HG03159 (cell line): ENCODE data around the gene PRKCE.
"Not testable (repeated sequence)": the region's sequence is repeated elsewhere in the genome, so short reads cannot be mapped to it uniquely, and the experiment has no call there.

Experiments used
- ATAC-seq: cut with Tn5 transposase; IDR thresholded peaks from one replicate; pipeline ENCODE4 v1.9.1; 2021; ENCODE audit warnings: mild to moderate bottlenecking, moderate library complexity; ENCODE audit not compliant: unreplicated experiment

Gene PRKCE

GRCh38 chr2:45695480-45696007, 44.1 kb downstream of the PRKCE start:
- ATAC-seq: peak; percentile 50

GRCh38 chr2:45696708-45697107, 45.2 kb downstream of the PRKCE start:
- ATAC-seq: no peak

DNA sequence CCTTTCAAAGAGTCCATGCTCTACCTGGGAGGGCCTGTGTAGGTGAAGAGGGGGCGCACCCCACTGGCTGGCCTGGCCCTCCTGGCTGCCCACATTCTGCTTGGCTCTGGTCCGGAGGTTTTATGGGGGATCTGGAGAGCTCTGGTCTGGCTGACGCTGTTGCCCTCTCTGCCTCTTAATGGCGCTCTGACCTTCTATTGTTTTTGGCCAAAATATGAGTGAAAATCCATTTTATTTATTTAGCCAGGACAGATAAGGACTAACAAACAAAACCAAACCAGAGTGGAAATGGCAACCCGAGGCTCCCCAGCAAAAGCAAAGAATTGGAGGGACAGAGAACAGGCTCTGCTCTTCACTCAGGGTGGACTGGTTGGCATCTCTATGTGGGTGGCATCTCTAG, 45.7 kb downstream of the PRKCE start:
- ATAC-seq: no peak

DNA sequence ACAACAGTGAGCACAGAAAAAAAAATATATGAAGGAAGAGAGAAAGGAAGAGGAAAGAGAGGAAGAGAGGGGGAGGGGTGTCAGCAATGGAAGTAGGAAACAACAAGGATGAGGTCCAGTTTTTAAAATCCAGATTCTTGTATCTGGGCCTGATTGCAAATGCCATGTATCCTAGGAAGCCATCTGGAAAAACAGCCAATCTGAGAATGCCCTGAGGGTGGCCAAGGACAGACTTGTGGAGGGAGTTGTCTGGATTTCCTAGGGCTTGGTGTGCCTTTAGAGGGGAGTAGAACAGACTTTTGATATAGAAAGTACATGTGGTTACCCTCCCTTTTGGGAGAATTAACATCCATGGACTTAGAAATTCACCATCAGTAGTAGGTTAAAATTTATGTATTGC, 47.1 kb downstream of the PRKCE start:
- no peak for ATAC-seq

DNA sequence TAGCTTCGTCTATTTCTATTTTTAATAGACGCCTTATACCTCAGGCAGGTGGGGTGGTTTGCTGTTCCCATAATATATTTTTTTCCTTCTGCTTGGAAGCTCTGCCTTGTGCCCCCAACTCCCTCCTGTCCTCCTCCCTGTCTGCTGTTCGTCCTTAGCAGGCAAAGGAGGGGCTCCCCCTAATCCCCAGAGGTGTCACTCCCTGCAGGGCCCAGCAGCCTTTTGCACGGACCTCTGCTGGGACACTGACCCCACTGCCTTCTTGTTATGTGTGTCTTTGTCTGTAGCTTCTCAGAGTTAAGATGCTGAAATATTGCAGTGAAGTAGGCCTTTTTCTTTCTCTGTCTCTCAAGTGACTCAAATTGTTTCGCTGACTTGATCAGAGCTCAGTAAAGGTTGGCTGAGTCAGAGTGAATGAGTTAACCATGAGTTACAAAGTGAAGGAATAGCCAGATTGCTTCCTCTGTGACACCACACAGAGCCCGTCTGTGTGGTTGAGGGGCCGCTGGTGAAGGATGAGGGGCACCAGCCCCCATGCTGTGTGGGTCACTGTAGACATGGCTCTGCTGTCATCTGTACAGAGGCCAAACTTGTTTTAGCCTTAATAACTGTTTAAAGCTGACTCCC, 47.7 kb downstream of the PRKCE start:
- peak; percentile 61 for ATAC-seq

GRCh38 chr2:45700407-45701013, 49.0 kb downstream of the PRKCE start:
- ATAC-seq: no peak

DNA sequence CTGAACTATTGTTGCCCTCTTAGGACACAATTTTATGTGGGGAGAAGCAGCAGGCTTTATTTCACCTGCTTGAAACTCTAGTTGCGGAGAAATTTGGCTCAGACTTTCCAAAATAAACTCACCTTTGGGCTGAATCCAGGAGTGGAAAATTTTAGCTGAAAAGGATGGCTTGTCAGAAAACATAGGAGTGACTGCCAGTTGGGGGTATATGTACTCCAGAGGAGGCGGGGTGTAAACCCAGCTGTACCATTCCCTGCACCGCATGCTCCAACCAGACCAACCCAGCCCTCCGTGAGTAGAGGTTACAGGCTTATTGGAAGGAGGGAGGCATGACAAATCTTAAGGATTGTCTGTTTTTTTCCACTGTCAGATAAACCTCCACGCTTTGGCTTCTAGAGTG, 53.8 kb downstream of the PRKCE start:
- ATAC-seq: no peak

GRCh38 chr2:45706033-45706432, 54.6 kb downstream of the PRKCE start:
- ATAC-seq: no peak

DNA sequence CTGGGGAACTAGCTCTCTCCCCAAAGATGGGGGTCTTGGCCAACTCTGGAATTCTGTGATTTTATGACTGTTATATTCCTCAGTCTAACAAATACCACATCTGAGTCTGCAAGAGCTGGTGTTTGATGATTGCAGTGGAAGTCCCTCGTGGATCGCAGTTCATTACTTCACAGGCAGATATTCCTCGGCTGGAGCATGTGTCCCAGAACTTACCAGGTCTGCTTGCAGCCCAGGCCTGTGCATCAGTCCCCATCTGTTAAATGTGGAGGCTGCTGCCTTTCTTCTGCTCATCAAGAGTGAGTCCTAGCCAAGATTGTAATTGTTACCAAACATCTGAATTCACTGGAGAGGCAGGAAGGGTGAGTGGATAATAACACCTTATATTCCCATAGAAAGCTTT, 55.5 kb downstream of the PRKCE start:
- ATAC-seq: no peak

- no peak for ATAC-seq
Measured at GRCh38 chr2:45707661-45708060, 56.2 kb downstream of the PRKCE start.

GRCh38 chr2:45708501-45708900, 57.0 kb downstream of the PRKCE start:
- no peak for ATAC-seq

- no peak for ATAC-seq
Measured at GRCh38 chr2:45709137-45709536, 57.7 kb downstream of the PRKCE start.

GRCh38 chr2:45710468-45710867, 59.0 kb downstream of the PRKCE start:
- ATAC-seq: no peak

DNA sequence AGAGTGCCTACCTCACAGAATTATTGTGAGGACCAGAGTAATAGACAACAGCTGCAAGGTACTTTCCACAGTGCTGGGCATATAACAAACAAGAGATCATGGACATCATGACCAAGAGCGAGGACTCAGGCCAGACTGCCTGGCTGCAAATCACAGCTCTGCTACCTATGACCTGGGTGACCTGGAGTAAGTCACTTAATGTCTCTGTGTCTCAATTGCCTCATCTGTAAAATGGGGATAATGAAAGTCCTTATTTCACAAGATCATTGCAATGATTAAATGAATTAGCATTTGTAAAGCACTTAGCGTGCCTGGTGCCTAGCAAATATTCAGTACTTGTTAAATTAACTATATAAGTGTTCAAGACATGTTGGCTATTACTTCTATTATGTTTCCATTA, 59.7 kb downstream of the PRKCE start:
- ATAC-seq: no peak

DNA sequence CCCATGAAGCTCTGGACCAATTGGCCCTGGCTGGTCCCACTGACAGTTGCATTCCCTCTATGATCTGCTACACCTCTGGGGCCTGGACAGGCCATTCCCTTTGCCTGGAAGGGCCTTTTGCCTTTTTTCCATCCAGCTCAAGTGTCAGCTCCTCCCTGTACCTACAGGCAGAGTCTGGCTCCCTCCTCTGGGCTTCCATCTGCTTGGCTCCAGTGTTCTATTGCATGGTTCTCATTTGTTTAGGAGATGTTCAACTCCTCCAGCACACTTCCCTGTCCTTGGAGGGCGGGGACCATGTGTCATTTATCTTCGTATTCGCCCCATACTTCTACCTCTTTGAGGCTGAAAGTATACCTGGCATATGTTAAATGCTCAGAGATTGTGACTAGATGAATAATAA, 61.1 kb downstream of the PRKCE start:
- ATAC-seq: no peak

DNA sequence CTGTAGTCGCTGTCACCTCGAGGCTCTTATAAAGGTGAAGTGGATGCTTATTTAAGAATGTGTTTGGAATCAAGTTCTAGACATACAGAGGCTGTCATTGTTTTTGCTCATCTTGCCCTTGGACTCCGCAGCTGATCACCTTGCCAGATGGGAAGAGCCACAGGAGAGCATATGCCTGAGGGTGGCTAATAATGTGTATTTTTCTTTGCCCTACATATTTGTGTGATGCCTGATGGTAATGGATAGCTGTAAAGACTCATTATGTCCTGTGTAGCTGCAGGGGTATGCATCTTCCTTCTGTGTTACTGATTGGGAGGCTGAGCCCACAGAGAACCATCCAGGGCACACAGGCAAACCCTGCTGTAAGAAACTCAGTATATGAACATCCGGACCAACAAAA, 61.7 kb downstream of the PRKCE start:
- no peak for ATAC-seq

DNA sequence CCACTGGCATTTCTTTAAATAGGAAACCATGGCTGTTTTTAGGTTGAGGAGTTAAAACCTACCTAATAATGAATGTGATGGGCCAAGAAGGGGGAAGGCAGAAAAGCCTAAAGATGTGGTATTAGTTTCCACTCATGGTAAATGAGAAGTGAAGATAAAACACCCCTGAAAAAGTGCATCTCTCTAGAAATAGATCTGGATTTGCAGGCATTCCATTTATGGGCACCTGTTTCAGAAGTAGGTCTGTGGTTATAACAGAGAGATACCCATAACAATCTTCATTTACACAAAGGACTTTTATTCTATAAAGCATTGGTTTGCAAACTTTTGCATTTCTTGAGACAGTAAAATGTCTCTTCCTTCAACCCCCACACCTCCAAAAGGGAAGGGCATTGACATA, 62.1 kb downstream of the PRKCE start:
- no peak for ATAC-seq

GRCh38 chr2:45714679-45715078, 63.2 kb downstream of the PRKCE start:
- no peak for ATAC-seq

DNA sequence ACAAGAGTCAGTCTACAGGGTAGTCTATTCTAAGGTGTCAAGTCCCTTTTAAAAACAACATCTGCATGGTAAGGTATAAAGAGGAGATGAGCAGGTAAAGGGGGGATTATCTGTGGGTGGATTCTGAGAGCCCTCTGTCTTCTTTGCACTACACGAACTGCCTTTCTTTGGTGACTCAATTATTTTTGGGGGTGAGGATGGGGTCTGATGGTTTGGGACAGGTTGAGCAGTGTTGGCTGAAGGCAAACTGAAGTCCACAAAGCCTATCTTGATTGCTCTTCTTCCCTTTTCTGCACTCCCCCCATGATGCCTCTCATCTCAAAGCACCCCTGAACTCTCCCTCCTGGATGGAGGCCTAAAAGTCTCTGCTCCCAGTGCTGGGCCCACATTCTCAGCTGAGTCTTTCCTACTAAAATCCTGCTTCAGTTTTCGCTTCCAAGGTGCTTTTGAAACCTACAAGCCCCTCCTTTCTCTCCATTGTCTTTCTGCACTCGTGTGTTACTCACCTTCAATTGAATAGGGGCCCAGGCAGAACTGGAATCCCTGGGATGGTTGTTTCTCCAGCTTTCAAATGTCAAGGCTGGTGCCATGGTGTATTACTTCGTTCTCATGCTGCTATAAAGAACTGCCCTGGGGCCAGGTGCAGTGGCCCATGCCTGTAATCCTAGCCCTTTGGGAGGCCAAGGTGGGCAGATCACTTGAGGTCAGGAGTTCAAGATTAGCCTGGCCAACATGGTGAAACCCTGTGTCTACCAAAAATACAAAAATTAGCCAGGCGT, 64.3 kb downstream of the PRKCE start:
- no peak for ATAC-seq

- ATAC-seq: not testable (repeated sequence)
Measured at GRCh38 chr2:45716432-45716831, 65.0 kb downstream of the PRKCE start.

GRCh38 chr2:45716915-45717314, 65.4 kb downstream of the PRKCE start:
- ATAC-seq: no peak

GRCh38 chr2:45720210-45720609, 68.7 kb downstream of the PRKCE start:
- ATAC-seq: no peak
